ENCODE results near the gene SMPD1.

DNA sequence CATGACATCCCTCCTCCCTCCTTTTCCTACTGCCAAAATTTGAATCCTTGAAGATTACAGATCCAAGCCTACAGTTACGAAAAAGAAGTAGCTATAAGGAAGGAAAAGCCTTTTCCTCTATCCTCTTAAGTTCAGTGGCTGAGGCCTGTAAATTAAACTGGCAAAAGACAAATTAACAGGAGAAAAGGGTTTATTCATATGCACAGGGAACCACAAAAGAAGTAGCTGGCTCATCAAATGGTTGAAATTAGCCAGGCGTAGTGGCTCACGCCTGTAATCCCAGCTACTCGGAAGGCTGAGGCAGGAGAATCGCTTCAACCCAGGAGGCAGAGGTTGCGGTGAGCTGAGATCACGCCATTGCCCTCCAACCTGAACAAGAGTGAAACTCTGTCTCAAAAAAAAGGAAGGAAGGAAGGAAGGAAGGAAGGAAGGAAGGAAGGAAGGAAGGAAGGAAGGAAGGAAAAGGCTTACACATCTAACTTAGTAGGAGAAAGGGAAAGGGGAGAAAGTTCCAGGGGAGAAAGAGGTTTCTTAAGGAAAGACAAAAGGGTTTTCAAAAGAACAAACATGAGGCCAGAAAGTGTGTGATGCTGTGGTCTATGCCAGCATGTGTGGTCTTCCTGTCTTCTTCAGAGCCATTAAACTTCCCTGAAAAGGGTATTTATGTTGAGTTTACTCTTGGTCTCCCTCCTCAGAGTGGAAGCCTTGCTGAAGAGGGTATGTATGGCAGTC, 5.1 kb upstream of the SMPD1 start:
- no peak for TF ChIP-seq SP2 (IDR thresholded peaks at IDR 0.05; ENCODE audit: low read length)
- TF ChIP-seq TAF1 (IDR thresholded peaks at IDR 0.05; ENCODE audit: low read depth, low read length), result 0 out of 2 replicates have a peak, but pooled peaks have one; percentile 32
- no peak for TF ChIP-seq POLR2A (IDR thresholded peaks at IDR 0.05; ENCODE audit: control extremely low read depth in 1 of 2, low read depth in 2 of 2, low read length in 2 of 2)
- TF ChIP-seq SIX5 (IDR thresholded peaks at IDR 0.05; ENCODE audit: low read depth, low read length), result no peak
- TF ChIP-seq, protein P1, sequence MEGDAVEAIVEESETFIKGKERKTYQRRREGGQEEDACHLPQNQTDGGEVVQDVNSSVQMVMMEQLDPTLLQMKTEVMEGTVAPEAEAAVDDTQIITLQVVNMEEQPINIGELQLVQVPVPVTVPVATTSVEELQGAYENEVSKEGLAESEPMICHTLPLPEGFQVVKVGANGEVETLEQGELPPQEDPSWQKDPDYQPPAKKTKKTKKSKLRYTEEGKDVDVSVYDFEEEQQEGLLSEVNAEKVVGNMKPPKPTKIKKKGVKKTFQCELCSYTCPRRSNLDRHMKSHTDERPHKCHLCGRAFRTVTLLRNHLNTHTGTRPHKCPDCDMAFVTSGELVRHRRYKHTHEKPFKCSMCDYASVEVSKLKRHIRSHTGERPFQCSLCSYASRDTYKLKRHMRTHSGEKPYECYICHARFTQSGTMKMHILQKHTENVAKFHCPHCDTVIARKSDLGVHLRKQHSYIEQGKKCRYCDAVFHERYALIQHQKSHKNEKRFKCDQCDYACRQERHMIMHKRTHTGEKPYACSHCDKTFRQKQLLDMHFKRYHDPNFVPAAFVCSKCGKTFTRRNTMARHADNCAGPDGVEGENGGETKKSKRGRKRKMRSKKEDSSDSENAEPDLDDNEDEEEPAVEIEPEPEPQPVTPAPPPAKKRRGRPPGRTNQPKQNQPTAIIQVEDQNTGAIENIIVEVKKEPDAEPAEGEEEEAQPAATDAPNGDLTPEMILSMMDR (IDR thresholded peaks at IDR 0.05; ENCODE audit: control extremely low read depth in 1 of 3, insufficient read depth in 1 of 3, low read depth in 1 of 3, low read length in 3 of 3), result no peak
- no peak for TF ChIP-seq EGR1 (IDR thresholded peaks at IDR 0.05; ENCODE audit: borderline replicate concordance, low read depth, low read length)
- TF ChIP-seq SIRT6 (IDR thresholded peaks at IDR 0.05; ENCODE audit: low read length), result no peak
- no peak for TF ChIP-seq CBX8 (IDR thresholded peaks at IDR 0.05; ENCODE audit: borderline replicate concordance, low read depth, low read length)
